Esophagus muscularis mucosa (tissue), 4 donors: ENCODE results near the gene TXNDC11. TPM values are rescaled to one million over a fixed set of nuclear protein-coding genes. Genes with fewer than 3 reads are reported as not detected.

Source experiments
- DNase-seq: peaks from one replicate; pipeline ENCODE4 v3.0.0-alpha.2; 2017; ENCODE audit errors: extremely low spot score
- H3K27ac ChIP-seq, 4 donors: fragments of 200-600 bp; sonication (generic); replicated peaks in 1 of 4; 1 replicate in 3 of 4; 2 replicates in 1 of 4; pipeline ENCODE4 v1.5.1; 2016 to 2019; ENCODE audit warnings: mild to moderate bottlenecking in 1 of 4
- H3K27me3 ChIP-seq, 4 donors: fragments of 200-600 bp; sonication (generic); one replicate each; pipeline versions ENCODE4 v1.5.1 to v1.6.0; 2016 to 2019
- H3K36me3 ChIP-seq, 4 donors: fragments of 200-600 bp; sonication (generic); one replicate each; pipeline ENCODE4 v1.5.1; 2016 to 2019
- H3K4me1 ChIP-seq, 4 donors: fragments of 200-600 bp; sonication (generic); one replicate each; pipeline ENCODE4 v1.5.1; 2016 to 2019
- H3K4me3 ChIP-seq, 4 donors: fragments of 200-600 bp; sonication (generic); 1 replicate in 2 of 4; 2 replicates in 2 of 4; pipeline ENCODE4 v1.5.1; 2016 to 2019; ENCODE audit warnings: mild to moderate bottlenecking in 4 of 4, moderate library complexity in 1 of 4
- H3K9me3 ChIP-seq, 4 donors: fragments of 200-600 bp; sonication (generic); 1 replicate in 3 of 4; 2 replicates in 1 of 4; pipeline ENCODE4 v1.5.1; 2016 to 2019
- EP300 ChIP-seq: sonication (generic); formaldehyde crosslinking; IDR thresholded peaks from one replicate; pipeline ENCODE4 v1.6.1; 2017; ENCODE audit warnings: antibody characterized with exemption
- POLR2A ChIP-seq: fragments of 450-650 bp; IDR thresholded peaks from one replicate; pipeline ENCODE4 v1.6.1; 2017; ENCODE audit warnings: antibody characterized with exemption, moderate library complexity, mild to moderate bottlenecking, low read depth
- POLR2AphosphoS5 ChIP-seq, 2 donors: sonication (generic); formaldehyde crosslinking; IDR thresholded peaks; one replicate each; pipeline ENCODE4 v1.6.1; 2017; ENCODE audit warnings: antibody characterized with exemption in 2 of 2
- WGBS: methylation state at CpG from one replicate; pipeline ENCODE4 v1.1.5; 2018; 5-methylcytosine and 5-hydroxymethylcytosine counted together
- intact Hi-C: fragments of 100-400 bp; cut with DNase I; formaldehyde crosslinking; loops from one replicate; pipeline ENCODE4 v1.15.1; 2023
- total RNA-seq, 4 donors: library from RNA; depleted of rRNA; stranded (reverse); fragments of >200 nt; gene quantifications; one replicate each; pipeline versions ENCODE4 v1.1.0 to v1.2.1, GENCODE V29; 2016
- TF ChIP-seq, protein P1 (sequence below), 3 experiments: fragments of 200-600 bp in 2 of 3; fragments of 450-650 bp in 1 of 3; sonication (generic) in 2 of 3; IDR thresholded peaks; one replicate each; pipeline ENCODE4 v1.5.1; 2017 to 2019; ENCODE audit warnings: antibody characterized with exemption in 3 of 3, mild to moderate bottlenecking in 2 of 3, moderate library complexity in 1 of 3

TXNDC11 gene
- total RNA-seq, 4 donors from 2014 or later = 32.4 to 47.2 (median 38.2) TPM

DNA sequence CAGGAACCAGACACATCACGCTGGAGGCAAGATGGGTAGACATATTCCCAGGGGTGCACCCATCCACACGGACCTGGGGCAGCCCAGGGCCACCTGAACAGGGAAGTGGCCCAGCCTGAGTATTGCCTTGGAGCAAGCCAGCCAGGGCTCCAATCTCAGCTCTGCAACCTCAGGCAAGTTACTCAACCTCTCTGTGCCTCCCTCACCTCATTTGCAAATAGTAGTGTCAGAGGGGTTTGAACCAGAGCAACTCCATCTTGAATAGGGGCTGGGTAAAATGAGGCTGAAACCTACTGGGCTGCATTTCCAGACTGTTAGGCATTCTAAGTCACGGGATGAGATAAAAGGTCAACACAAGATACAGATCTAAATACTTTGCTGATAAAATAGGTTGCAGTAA, 109.5 kb downstream of the TXNDC11 start:
- Histone ChIP-seq H3K4me3 (no peak overlapping the region), H3K27ac (peak overlapping the region; percentile 68 to 73 (median 71)), H3K4me1 (peaks cover 10 to 45% (median 35%) of the 10 kb centered on the region in 4 donors), H3K36me3 (no peaks in the 10 kb centered on the region), H3K9me3 (no peaks in the 10 kb centered on the region), H3K27me3 (no peaks in the 10 kb centered on the region)
- DNase-seq = no peak
- intact Hi-C loops = no loop called here
- WGBS = 91% methylated on average over 1 of the region's 3 CpGs
- TF ChIP-seq POLR2A = no peak
- TF ChIP-seq, protein P1, sequence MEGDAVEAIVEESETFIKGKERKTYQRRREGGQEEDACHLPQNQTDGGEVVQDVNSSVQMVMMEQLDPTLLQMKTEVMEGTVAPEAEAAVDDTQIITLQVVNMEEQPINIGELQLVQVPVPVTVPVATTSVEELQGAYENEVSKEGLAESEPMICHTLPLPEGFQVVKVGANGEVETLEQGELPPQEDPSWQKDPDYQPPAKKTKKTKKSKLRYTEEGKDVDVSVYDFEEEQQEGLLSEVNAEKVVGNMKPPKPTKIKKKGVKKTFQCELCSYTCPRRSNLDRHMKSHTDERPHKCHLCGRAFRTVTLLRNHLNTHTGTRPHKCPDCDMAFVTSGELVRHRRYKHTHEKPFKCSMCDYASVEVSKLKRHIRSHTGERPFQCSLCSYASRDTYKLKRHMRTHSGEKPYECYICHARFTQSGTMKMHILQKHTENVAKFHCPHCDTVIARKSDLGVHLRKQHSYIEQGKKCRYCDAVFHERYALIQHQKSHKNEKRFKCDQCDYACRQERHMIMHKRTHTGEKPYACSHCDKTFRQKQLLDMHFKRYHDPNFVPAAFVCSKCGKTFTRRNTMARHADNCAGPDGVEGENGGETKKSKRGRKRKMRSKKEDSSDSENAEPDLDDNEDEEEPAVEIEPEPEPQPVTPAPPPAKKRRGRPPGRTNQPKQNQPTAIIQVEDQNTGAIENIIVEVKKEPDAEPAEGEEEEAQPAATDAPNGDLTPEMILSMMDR (IDR thresholded peaks at IDR 0.05) = no peak
- TF ChIP-seq EP300 = no peak
- no peak for TF ChIP-seq POLR2AphosphoS5 (IDR thresholded peaks at IDR 0.05)

DNA sequence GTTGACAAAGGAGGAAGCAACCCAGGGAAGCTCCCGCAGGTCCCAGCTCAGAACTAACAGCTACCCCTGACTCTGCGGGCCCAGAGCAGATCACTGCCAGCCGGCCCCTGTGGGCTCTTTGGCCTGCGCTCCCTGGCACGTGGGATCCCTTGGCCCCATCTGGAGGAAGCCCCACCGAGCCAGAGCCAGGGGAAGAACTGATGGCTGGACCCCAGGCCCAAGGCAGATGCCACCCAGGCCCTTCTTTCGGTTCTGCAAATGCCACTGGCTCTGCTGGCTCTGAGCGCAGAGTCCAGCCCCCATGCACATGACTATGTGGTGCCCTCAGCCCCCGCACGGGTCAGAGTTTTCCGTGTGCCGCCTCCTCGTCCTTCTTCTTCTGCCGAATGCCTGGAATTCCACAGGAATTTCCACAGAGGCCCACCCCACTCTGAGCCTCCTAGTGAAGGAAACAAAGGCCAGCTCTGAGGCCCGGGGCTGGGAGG, 110.2 kb downstream of the TXNDC11 start:
- no peaks in the 10 kb centered on the region for H3K9me3 ChIP-seq
- peak overlapping the region in 2 of 4 donors; percentile 4 to 32 for H3K4me3 ChIP-seq
- TF ChIP-seq, protein P1 (IDR thresholded peaks at IDR 0.05) = no peak
- no peak for TF ChIP-seq EP300
- TF ChIP-seq POLR2A = no peak
- peak; percentile 61 to 64 for TF ChIP-seq POLR2AphosphoS5 (IDR thresholded peaks at IDR 0.05)
- peaks cover 10 to 47% (median 37%) of the 10 kb centered on the region in 4 donors for H3K4me1 ChIP-seq
- no peaks in the 10 kb centered on the region for H3K27me3 ChIP-seq
- DNase-seq = no peak
- WGBS = 24% methylated on average over 14 of the region's 15 CpGs
- no peaks in the 10 kb centered on the region for H3K36me3 ChIP-seq
- intact Hi-C loops = no loop called here
- H3K27ac ChIP-seq = peak overlapping the region; percentile 68 to 73 (median 71)

DNA sequence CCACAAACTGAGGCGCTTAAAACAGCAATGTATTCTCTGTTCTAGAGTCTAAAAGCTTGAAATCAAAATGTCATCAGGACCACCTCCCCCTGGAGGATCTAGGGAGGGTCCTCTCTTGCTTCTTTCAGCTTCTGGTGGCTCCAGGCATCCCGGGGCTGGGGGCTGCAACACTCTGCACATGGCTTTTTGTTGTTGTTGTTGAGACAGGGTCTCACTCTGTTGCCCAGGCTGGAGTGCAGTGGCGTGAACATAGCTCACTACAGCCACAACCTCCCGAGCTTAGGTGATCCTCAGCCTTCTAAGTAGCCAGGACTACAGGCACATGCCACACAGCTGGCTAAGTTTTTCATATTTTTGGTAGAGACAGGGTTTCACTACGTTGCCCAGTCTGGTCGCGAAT, 111.4 kb downstream of the TXNDC11 start:
- TF ChIP-seq, protein P1 (IDR thresholded peaks at IDR 0.05) = no peak
- TF ChIP-seq POLR2A (no peak), POLR2AphosphoS5 (IDR thresholded peaks at IDR 0.05) (no peak)
- peaks cover 10 to 47% (median 40%) of the 10 kb centered on the region in 4 donors for H3K4me1 ChIP-seq
- intact Hi-C loops = no loop called here

DNA sequence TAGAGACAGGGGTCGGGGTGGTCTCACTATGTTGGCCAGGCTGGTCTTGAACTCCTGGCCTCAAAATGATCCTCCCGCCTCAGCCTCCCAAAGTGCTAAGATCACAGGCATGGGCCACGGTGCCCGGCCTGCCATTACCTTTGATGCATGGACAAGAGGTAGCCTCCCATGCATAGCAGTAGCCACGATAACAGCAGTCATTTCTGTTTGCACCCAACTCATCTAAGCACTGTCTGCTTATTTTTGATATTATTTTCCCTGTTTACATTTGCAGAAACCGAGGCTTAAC, 111.9 kb downstream of the TXNDC11 start:
- intact Hi-C loops = no loop called here
- peaks cover 10 to 47% (median 40%) of the 10 kb centered on the region in 4 donors for H3K4me1 ChIP-seq
- DNase-seq = no peak

More for the DNA sequence above, 111.4 kb downstream of the TXNDC11 start:
- DNase-seq = no peak
- Histone ChIP-seq H3K27ac (no peak overlapping the region), H3K9me3 (no peaks in the 10 kb centered on the region), H3K4me3 (no peak overlapping the region), H3K36me3 (no peaks in the 10 kb centered on the region), H3K27me3 (no peaks in the 10 kb centered on the region)
- 91% methylated on average over 7 of the region's 7 CpGs for WGBS

More for the DNA sequence above, 111.9 kb downstream of the TXNDC11 start:
- H3K27ac ChIP-seq = peak overlapping the region in 1 of 4 donors; percentile 53
- H3K27me3 ChIP-seq = no peaks in the 10 kb centered on the region
- TF ChIP-seq, protein P1 (IDR thresholded peaks at IDR 0.05) = no peak
- no peak for TF ChIP-seq EP300
- no peak for TF ChIP-seq POLR2AphosphoS5 (IDR thresholded peaks at IDR 0.05)
- TF ChIP-seq POLR2A = no peak
- H3K9me3 ChIP-seq = no peaks in the 10 kb centered on the region
- no peak overlapping the region for H3K4me3 ChIP-seq
- no peaks in the 10 kb centered on the region for H3K36me3 ChIP-seq
- WGBS = 98% methylated on average over 6 of the region's 6 CpGs
